ENCODE data around the gene TMEFF2.

The TMEFF2 gene

DNA sequence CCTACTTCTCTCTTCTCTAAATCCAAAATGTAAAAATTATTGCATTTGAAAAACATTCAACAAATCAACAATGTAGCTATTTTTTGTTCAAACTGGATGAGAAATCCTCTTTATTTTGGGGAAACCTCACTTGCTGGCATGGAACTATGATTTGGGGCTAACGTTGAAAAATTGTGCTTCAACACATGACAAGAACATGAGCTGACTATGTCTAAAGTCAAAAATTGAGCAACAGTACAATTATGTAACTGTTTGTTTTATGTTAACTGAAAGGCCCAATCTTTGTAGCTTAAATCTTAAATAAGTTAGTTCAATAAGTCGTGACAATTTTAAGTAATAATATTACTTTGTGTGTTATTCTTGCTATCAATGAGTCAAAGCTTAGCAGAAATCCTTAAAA is 67.3 kb downstream of the TMEFF2 start:
- DNase-seq (ENCODE audit: extremely low read depth, low read depth) = no peak
- TF ChIP-seq, protein P1, sequence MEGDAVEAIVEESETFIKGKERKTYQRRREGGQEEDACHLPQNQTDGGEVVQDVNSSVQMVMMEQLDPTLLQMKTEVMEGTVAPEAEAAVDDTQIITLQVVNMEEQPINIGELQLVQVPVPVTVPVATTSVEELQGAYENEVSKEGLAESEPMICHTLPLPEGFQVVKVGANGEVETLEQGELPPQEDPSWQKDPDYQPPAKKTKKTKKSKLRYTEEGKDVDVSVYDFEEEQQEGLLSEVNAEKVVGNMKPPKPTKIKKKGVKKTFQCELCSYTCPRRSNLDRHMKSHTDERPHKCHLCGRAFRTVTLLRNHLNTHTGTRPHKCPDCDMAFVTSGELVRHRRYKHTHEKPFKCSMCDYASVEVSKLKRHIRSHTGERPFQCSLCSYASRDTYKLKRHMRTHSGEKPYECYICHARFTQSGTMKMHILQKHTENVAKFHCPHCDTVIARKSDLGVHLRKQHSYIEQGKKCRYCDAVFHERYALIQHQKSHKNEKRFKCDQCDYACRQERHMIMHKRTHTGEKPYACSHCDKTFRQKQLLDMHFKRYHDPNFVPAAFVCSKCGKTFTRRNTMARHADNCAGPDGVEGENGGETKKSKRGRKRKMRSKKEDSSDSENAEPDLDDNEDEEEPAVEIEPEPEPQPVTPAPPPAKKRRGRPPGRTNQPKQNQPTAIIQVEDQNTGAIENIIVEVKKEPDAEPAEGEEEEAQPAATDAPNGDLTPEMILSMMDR (IDR thresholded peaks at IDR 0.05; ENCODE audit: low read depth, low read length) = no peak

DNA sequence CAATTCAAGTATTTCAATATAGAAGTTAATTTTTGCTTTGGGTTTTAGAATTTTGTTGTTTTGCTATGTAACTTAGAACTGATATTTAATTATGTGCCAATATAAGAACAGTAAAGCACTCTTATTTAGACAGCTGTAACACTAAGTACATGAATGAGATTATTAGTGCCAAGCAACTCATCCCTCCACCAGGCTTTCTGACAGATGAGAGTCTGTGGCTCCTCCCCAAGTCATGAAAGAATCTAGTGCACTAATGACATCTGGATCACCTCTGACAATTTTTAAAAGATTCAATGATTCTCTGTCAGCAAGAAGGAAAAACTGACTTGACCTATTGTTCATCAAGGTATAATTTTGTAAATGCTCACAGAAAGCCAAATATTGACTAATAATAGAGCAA is 67.8 kb downstream of the TMEFF2 start:
- DNase-seq (ENCODE audit: extremely low read depth, low read depth) = no peak
- TF ChIP-seq, protein P1 (IDR thresholded peaks at IDR 0.05; ENCODE audit: low read depth, low read length) = no peak

DNA sequence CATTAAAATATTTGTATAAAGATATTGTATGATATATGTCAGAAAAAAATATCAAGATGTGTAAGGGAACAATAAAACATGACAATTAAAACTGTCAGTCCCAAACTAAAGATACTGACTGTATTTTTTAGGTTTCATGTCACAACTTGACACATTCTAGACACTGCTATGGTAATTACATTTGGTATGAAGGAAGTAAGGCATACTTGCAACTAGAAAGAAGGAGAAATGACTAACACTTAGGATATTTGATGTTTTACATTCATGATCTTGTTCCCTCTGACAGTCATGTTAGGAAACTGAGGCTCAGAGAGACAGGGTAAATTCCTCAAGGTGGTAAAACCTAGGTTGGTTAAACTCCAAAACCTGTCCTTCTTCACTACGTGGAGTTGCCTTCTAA is 68.3 kb downstream of the TMEFF2 start:
- TF ChIP-seq, protein P1 (IDR thresholded peaks at IDR 0.05; ENCODE audit: low read depth, low read length) = no peak
- DNase-seq (ENCODE audit: extremely low read depth, low read depth) = no peak

DNA sequence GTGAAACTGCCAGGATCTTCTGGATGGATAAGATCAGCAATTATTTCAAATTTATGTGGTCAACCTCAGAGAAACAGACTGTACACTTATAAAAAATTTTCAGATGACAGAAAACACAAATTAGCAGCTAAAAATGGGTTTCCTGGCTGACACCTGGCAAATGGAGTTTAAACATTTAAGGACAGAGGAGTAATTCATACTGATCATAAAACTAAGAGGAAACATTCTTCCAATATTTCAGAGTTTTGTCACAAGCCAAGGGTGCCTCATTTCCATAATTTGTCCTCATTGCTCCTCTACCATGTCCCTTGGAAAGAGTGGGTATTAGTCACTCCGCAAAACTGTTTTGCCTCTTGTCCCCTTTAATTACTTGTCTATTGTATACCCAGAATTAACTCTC is 70.2 kb downstream of the TMEFF2 start:
- TF ChIP-seq, protein P1 (IDR thresholded peaks at IDR 0.05; ENCODE audit: low read depth, low read length) = no peak
- DNase-seq (ENCODE audit: extremely low read depth, low read depth) = peak; percentile 39

DNA sequence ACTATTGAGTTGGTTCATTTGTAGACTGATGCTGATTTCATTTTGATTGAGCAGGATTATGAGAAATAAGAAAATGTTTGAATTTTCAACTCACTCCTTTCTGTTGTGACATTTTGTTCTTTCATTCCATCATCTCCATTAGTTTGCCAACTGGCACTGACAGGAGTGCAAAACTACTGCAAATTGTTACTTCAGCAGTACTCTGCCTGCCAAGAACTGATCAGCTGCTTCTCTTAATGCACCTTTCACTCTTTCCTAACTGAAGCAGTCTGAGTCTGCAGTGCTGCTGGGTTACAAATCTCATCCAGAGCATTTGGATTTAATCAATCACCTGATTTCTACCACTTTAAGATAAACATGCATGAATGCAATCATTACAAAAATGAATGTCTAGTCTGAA is 70.9 kb downstream of the TMEFF2 start:
- TF ChIP-seq, protein P1 (IDR thresholded peaks at IDR 0.05; ENCODE audit: low read depth, low read length) = no peak
- peak; percentile 34 for DNase-seq (ENCODE audit: extremely low read depth, low read depth)

DNA sequence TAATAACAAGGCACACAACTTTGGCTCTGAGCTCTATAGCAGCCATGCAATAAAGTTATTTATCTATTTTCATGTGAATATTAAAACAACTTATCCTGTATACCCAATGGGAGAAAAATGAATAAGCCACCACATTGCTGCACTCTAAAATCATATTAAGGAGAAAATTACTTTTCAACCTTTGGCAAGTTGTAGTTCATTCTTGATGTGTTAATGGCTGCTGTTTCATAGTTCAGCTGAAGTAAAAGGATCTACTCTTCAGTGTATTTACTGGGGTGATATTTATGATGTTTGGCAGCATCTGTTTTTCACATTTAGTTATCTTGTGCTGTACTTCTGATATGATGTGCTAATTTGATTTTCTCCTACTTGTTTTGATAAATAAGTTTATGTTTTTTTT is 71.8 kb downstream of the TMEFF2 start:
- TF ChIP-seq, protein P1 (IDR thresholded peaks at IDR 0.05; ENCODE audit: low read depth, low read length) = no peak
- DNase-seq (ENCODE audit: extremely low read depth, low read depth) = no peak

DNA sequence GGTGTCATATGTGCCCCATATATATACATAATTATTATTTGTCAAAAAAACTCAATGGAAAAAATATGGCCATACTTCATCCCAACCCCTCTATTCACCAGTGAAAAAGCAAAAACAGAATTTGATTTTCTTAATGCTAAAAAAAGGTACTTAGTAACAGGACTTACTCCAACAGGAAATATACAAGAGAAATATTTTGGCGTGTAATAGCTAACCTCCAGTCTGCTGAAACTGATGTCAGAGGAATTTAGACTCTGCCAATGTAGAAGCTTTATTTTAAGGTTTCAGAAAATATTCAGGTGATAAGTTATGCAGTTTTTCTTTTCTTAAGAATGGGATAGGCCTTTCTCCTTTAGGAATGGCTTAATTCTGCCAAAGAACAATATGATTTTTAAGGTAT is 72.6 kb downstream of the TMEFF2 start:
- DNase-seq (ENCODE audit: extremely low read depth, low read depth) = no peak
- TF ChIP-seq, protein P1 (IDR thresholded peaks at IDR 0.05; ENCODE audit: low read depth, low read length) = no peak
